Measurements from ENCODE around the gene TP53AIP1.

Gene TP53AIP1

GRCh38 chr11:128938156-128938885, 4.3 kb downstream of the TP53AIP1 start:
- no peak overlapping the region for H3K4me3 ChIP-seq (ENCODE audit: low read length)
- no peak for TF ChIP-seq ZNF274 (IDR thresholded peaks at IDR 0.05; ENCODE audit: low read depth, low read length)

- no peak for TF ChIP-seq ZNF274 (IDR thresholded peaks at IDR 0.05; ENCODE audit: low read depth, low read length)
- H3K4me3 ChIP-seq (ENCODE audit: low read length), result no peak overlapping the region
Measured at GRCh38 chr11:128937480-128937879, 5.2 kb downstream of the TP53AIP1 start.

- no peak overlapping the region for H3K4me3 ChIP-seq (ENCODE audit: low read length)
- no peak for TF ChIP-seq ZNF274 (IDR thresholded peaks at IDR 0.05; ENCODE audit: low read depth, low read length)
Measured at GRCh38 chr11:128936606-128937251, 5.9 kb downstream of the TP53AIP1 start.

GRCh38 chr11:128934926-128935325, 7.7 kb downstream of the TP53AIP1 start:
- H3K4me3 ChIP-seq (ENCODE audit: low read length), result no peak overlapping the region
- no peak for TF ChIP-seq ZNF274 (IDR thresholded peaks at IDR 0.05; ENCODE audit: low read depth, low read length)

- TF ChIP-seq ZNF274 (IDR thresholded peaks at IDR 0.05; ENCODE audit: low read depth, low read length), result no peak
Measured at GRCh38 chr11:128934351-128934750, 8.3 kb downstream of the TP53AIP1 start.

GRCh38 chr11:128933481-128934178, 9.0 kb downstream of the TP53AIP1 start:
- no peak overlapping the region for H3K4me3 ChIP-seq (ENCODE audit: low read length)
- TF ChIP-seq ZNF274 (IDR thresholded peaks at IDR 0.05; ENCODE audit: low read depth, low read length), result no peak

More at GRCh38 chr11:128934351-128934750, 8.3 kb downstream of the TP53AIP1 start:
- H3K4me3 ChIP-seq (ENCODE audit: low read length), result no peak overlapping the region

GRCh38 chr11:128931668-128932067, 11.0 kb downstream of the TP53AIP1 start:
- H3K4me3 ChIP-seq (ENCODE audit: low read length), result no peak overlapping the region
- TF ChIP-seq ZNF274 (IDR thresholded peaks at IDR 0.05; ENCODE audit: low read depth, low read length), result no peak

- TF ChIP-seq ZNF274 (IDR thresholded peaks at IDR 0.05; ENCODE audit: low read depth, low read length), result no peak
Measured at GRCh38 chr11:128931066-128931465, 11.6 kb downstream of the TP53AIP1 start.

GRCh38 chr11:128929991-128930390, 12.7 kb downstream of the TP53AIP1 start:
- no peak overlapping the region for H3K4me3 ChIP-seq (ENCODE audit: low read length)
- no peak for TF ChIP-seq ZNF274 (IDR thresholded peaks at IDR 0.05; ENCODE audit: low read depth, low read length)

More at GRCh38 chr11:128931066-128931465, 11.6 kb downstream of the TP53AIP1 start:
- no peak overlapping the region for H3K4me3 ChIP-seq (ENCODE audit: low read length)

- H3K4me3 ChIP-seq (ENCODE audit: low read length), result no peak overlapping the region
- no peak for TF ChIP-seq ZNF274 (IDR thresholded peaks at IDR 0.05; ENCODE audit: low read depth, low read length)
Measured at GRCh38 chr11:128929468-128929867, 13.2 kb downstream of the TP53AIP1 start.

- TF ChIP-seq ZNF274 (IDR thresholded peaks at IDR 0.05; ENCODE audit: low read depth, low read length), result no peak
- H3K4me3 ChIP-seq (ENCODE audit: low read length), result no peak overlapping the region
Measured at GRCh38 chr11:128928400-128928799, 14.3 kb downstream of the TP53AIP1 start.

- TF ChIP-seq ZNF274 (IDR thresholded peaks at IDR 0.05; ENCODE audit: low read depth, low read length), result no peak
- H3K4me3 ChIP-seq (ENCODE audit: low read length), result no peak overlapping the region
Measured at GRCh38 chr11:128927683-128928336, 14.9 kb downstream of the TP53AIP1 start.

GRCh38 chr11:128927108-128927461, 15.6 kb downstream of the TP53AIP1 start:
- TF ChIP-seq ZNF274 (IDR thresholded peaks at IDR 0.05; ENCODE audit: low read depth, low read length), result no peak
- H3K4me3 ChIP-seq (ENCODE audit: low read length), result no peak overlapping the region

- TF ChIP-seq ZNF274 (IDR thresholded peaks at IDR 0.05; ENCODE audit: low read depth, low read length), result no peak
- no peak overlapping the region for H3K4me3 ChIP-seq (ENCODE audit: low read length)
Measured at GRCh38 chr11:128926437-128927107, 16.1 kb downstream of the TP53AIP1 start.
